ENCODE results near the gene LIMS1.

LIMS1 gene

GRCh38 chr2:108615480-108616090, 81.3 kb downstream of the LIMS1 start:
- no peak for DNase-seq (ENCODE audit: low read depth)

- no peak for DNase-seq (ENCODE audit: low read depth)
Measured at GRCh38 chr2:108616318-108616717, 82.0 kb downstream of the LIMS1 start.

GRCh38 chr2:108616751-108617161, 82.5 kb downstream of the LIMS1 start:
- no peak for DNase-seq (ENCODE audit: low read depth)

- no peak for DNase-seq (ENCODE audit: low read depth)
Measured at GRCh38 chr2:108617617-108618016, 83.3 kb downstream of the LIMS1 start.

GRCh38 chr2:108619925-108620620, 85.8 kb downstream of the LIMS1 start:
- DNase-seq (ENCODE audit: low read depth), result no peak

- DNase-seq (ENCODE audit: low read depth), result no peak
Measured at GRCh38 chr2:108620656-108621055, 86.4 kb downstream of the LIMS1 start.

- DNase-seq (ENCODE audit: low read depth), result no peak
Measured at GRCh38 chr2:108621087-108621559, 86.9 kb downstream of the LIMS1 start.

GRCh38 chr2:108621687-108622681, 87.7 kb downstream of the LIMS1 start:
- no peak for DNase-seq (ENCODE audit: low read depth)

GRCh38 chr2:108623616-108624015, 89.3 kb downstream of the LIMS1 start:
- no peak for DNase-seq (ENCODE audit: low read depth)

GRCh38 chr2:108625186-108625827, 91.0 kb downstream of the LIMS1 start:
- no peak for DNase-seq (ENCODE audit: low read depth)

GRCh38 chr2:108625828-108626195, 91.5 kb downstream of the LIMS1 start:
- no peak for DNase-seq (ENCODE audit: low read depth)

GRCh38 chr2:108626995-108627394, 92.7 kb downstream of the LIMS1 start:
- DNase-seq (ENCODE audit: low read depth), result no peak

- no peak for DNase-seq (ENCODE audit: low read depth)
Measured at GRCh38 chr2:108627911-108628567, 93.8 kb downstream of the LIMS1 start.

GRCh38 chr2:108628936-108629335, 94.7 kb downstream of the LIMS1 start:
- no peak for DNase-seq (ENCODE audit: low read depth)

- no peak for DNase-seq (ENCODE audit: low read depth)
Measured at GRCh38 chr2:108629417-108629816, 95.1 kb downstream of the LIMS1 start.

- DNase-seq (ENCODE audit: low read depth), result no peak
Measured at GRCh38 chr2:108630567-108631405, 96.5 kb downstream of the LIMS1 start.

GRCh38 chr2:108632332-108633160, 98.3 kb downstream of the LIMS1 start:
- no peak for DNase-seq (ENCODE audit: low read depth)

- DNase-seq (ENCODE audit: low read depth), result no peak
Measured at GRCh38 chr2:108633409-108633808, 99.1 kb downstream of the LIMS1 start.

- no peak for DNase-seq (ENCODE audit: low read depth)
Measured at GRCh38 chr2:108634011-108634410, 99.7 kb downstream of the LIMS1 start.

Data from non-pigmented ciliary epithelial cell (primary cell).